HG03520 (cell line): Measurements from ENCODE around the gene NDUFB10.
A peak's percentile ranks its signal among the peaks of the same experiment; 100 is the strongest.

Experiments
- ATAC-seq: cut with Tn5 transposase; IDR thresholded peaks from one replicate; pipeline ENCODE4 v1.9.1; 2021; ENCODE audit warnings: mild to moderate bottlenecking, moderate library complexity; ENCODE audit not compliant: unreplicated experiment

Gene NDUFB10

DNA sequence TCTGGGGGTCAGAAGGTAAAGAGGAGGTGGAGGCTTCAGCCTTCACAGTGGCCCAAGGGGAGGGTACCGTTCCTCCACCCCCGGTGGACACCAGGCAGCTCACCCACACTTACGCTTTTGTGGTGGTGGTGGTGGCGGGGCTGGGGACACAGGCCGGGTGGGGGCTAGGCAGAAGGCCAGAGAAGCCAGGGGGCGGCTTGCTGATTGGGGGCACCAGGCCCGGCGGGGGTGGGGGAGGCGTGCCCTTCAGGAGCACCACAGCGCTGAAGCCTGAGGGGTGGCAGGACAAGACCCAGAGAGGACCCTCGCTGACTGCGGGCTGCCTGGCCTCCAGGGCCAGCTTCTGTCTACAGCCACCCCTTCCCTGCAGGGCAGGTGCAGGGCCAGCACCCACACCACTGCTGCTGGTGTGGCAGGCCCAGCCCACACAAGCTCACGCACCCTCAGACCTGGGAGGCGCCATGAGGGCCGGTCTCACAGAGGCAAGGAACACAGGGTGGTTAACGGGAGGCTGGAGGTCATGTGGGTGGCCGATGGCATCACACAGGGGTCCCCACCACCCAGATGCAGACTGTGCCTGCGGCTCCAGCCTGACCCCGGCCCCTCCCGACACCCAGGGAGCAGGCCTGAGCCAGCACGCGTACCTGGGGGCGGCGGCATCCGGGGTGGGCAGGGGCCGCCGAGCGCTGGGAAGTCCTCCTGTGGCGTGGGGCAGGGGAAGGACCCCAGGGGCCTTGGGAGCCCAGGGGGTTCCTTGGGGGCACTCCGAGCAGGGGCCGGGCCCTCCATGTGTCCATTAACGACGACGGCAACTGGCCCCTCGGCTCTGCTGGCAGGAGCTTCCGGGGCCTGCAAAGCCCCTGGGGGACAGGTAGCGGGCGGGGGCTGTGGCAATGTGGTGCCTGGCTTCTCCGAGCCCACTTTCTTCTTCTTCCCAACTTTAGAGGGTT is 39.8 kb downstream of the NDUFB10 start:
- ATAC-seq = no peak

- no peak for ATAC-seq
These were observed 40.7 kb downstream of the NDUFB10 start for GRCh38 chr16:1999866-2000514.

GRCh38 chr16:2001035-2001434 is 41.7 kb downstream of the NDUFB10 start:
- no peak for ATAC-seq

DNA sequence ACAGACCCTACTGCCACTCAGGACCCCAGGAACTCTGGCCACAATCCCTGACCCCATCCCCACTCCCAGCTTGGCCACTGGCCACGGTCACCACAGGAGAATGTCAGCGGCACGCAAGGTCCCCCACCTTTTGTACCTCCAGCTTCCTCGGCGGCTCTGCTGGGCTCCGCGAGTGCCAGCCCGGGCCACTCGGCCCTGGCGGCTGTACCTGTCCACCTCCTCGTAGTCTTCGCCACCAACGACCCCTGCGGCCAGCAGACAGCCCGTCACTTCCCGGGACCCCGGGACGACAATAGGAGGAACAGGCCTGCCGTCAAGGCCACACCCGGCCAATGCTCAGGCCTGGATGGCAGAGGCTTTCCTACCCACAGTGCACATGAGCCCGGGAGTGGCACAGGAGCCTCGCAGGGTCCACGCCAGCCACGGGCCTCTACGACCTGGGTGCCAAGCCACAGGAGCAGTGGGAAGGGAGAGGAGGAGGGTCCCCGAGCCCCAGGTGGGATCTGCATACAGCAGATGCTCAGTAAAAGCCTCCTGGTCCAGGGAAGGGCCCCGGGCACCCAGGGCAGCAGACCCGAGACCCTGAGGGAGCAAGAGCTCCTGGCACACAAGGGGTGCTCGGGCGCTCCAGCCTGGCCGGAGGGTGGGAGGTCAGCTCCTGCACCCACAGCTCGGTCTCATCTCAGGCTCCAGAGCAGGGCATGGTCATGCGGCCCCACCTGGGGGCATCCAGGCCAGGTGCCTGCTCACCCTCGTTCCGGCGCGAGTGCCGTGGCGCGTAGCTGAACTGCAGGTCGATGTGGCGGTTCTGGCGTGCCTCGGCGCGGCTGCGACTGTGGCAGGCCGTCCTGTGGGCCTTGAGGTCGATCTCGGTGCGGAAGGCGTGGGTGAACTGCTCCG is 42.4 kb downstream of the NDUFB10 start:
- ATAC-seq = no peak

GRCh38 chr16:2002406-2003230 is 43.3 kb downstream of the NDUFB10 start:
- ATAC-seq = no peak

GRCh38 chr16:2003231-2003826 is 44.0 kb downstream of the NDUFB10 start:
- ATAC-seq = no peak

GRCh38 chr16:2003827-2004641 is 44.7 kb downstream of the NDUFB10 start:
- ATAC-seq = no peak

GRCh38 chr16:2004795-2005517 is 45.6 kb downstream of the NDUFB10 start:
- no peak for ATAC-seq

GRCh38 chr16:2005646-2006045 is 46.3 kb downstream of the NDUFB10 start:
- ATAC-seq = no peak

GRCh38 chr16:2006317-2006716 is 47.0 kb downstream of the NDUFB10 start:
- no peak for ATAC-seq

- ATAC-seq = no peak
These were observed 47.9 kb downstream of the NDUFB10 start for GRCh38 chr16:2007081-2007836.

DNA sequence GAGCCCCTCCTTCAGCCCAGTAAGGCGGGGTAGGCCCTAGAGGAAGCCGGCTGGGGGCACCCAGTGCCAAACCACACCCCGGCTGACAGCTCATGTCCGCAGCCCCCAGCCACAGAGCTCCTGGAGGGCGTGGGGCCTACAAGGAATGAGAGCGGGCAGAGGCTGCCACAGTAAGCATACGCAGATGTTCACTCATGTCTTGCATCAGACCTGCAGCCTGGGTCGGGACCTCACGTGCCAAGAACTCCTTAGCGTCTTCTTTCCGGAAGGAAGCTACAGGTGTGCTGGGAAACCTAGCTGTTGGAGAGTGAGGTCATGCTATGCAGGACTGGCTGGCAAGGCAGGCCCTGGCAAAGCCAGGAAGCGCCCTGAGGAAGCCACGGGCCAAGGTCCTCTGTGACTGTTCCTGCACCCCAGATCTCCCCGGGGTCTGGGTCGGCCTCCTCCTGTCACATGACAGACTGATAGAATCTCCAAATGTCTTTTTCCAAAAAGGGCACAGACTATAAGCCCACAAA is 48.7 kb downstream of the NDUFB10 start:
- no peak for ATAC-seq

GRCh38 chr16:2008631-2009163 is 49.4 kb downstream of the NDUFB10 start:
- ATAC-seq = no peak

DNA sequence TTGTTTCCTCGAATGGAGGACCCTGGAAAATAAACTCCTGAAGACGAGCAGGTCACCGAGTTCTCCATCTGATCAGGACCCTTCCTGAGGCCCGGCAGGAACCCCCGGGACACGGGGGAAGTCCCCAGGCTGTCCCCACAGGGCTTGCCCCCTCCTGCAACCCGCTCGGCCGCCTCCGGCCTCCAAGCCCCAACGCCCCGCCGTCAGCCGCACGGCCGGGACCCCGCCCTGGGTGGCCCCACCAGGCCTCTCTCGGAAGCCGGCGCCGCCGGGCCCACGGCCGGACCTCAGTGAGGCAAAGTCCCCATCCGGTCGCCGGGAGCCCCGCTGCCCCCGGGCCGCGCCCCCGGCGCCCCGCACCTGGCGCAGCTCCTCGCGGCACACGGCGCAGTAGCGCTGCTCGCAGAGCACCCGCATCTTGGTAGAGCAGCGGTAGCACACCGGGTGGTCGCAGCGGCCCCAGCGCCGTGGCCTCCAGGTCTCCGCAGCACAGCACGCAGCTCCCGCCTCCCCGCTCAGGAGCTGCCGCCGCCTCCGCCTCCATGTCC is 49.9 kb downstream of the NDUFB10 start:
- peak; percentile 21 for ATAC-seq

DNA sequence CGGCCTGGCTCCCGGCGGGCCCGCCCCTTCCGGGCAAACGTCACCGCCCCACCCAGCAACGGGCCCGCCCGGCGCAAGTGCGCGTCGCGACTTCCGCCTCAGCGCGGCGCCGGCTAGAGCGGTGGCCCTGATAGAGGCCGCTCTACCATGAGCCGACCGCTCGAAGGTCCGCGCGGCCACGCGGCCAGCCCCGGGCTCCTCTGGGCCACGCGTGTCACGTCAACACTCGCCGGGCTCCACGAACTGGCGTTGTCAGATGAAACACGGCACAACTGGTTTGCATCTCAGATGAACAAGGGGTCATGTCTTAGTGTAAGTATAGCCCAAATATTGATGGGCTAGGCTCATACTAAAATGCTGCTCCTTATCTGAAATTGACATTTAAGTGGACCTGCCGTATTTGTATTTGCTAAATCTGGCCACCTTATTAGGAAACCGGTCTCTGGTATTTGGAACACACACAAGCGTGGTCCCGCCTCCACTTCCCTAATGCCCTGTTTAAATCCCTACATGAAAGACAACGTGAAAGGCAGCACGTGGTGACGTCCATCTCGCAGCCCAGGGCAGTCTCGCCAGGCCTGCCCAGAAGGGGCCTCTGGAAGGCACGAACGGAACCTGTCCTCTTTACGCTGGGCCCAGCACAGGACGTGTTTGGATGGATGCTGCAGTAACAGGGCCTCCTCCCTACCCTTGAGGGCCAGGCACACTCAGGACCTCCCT is 50.6 kb downstream of the NDUFB10 start, which contains the start of gene ZNF598:
Gene ZNF598 (minus strand): TSS at position 31 of the 720 bp plus-strand sequence.
- ATAC-seq = peak; percentile 70
